WTC11 (cell line): ENCODE measurements around the gene KNG1. TPM values are rescaled to one million over a fixed set of nuclear protein-coding genes. Genes with fewer than 3 reads are reported as not detected.

ENCODE experiments used
- ATAC-seq: fragments of 200-7000 bp; cut with Tn5 transposase; 2 replicates; pipeline ENCODE4 v1.10.0; 2021; ENCODE audit warnings: mild to moderate bottlenecking, moderate library complexity
- CTCF ChIA-PET: fragments of 300-600 bp; sonication (Branson Sonifier 250); formaldehyde crosslinking; loops from one replicate; lab custom pipeline; 2021; ENCODE audit warnings: antibody characterized with exemption; lab: Charles Lee
- POLR2A ChIA-PET: fragments of 350-600 bp; sonication (Branson Sonifier 250); formaldehyde crosslinking; loops from one replicate; lab custom pipeline; 2021; ENCODE audit warnings: antibody characterized with exemption; lab: Charles Lee
- DNase-seq: peaks from one replicate; pipeline ENCODE4 v3.0.0; 2021; ENCODE audit warnings: low spot score
- H3K27ac Mint-ChIP-seq: 2 replicates; pipeline ENCODE4 v1.8.0; 2021; ENCODE audit warnings: mixed read lengths
- H3K27me3 Mint-ChIP-seq: 2 replicates; pipeline ENCODE4 v1.8.0; 2021; ENCODE audit warnings: low read depth, mild to moderate bottlenecking, moderate library complexity, mixed read lengths
- H3K36me3 Mint-ChIP-seq: 2 replicates; pipeline ENCODE4 v1.8.0; 2021; ENCODE audit warnings: mixed read lengths
- H3K4me1 Mint-ChIP-seq: 2 replicates; pipeline ENCODE4 v1.8.0; 2022; ENCODE audit warnings: mixed read lengths
- H3K4me3 Mint-ChIP-seq: 2 replicates; pipeline ENCODE4 v1.8.0; 2021; ENCODE audit warnings: mild to moderate bottlenecking, moderate library complexity, mixed read lengths
- H3K9me3 Mint-ChIP-seq: 2 replicates; pipeline ENCODE4 v1.8.0; 2021; ENCODE audit warnings: mixed read lengths
- ARID4B ChIP-seq: sonication (generic); formaldehyde crosslinking; IDR thresholded peaks from 2 replicates; pipeline ENCODE4 v1.8.0; 2023; ENCODE audit warnings: missing genetic modification reagents, mild to moderate bottlenecking, borderline replicate concordance
- ATF1 ChIP-seq: sonication (generic); formaldehyde crosslinking; IDR thresholded peaks from 2 replicates; pipeline ENCODE4 v1.8.1; 2023; ENCODE audit warnings: mild to moderate bottlenecking, moderate library complexity, missing genetic modification reagents
- CBFB ChIP-seq: sonication (generic); formaldehyde crosslinking; IDR thresholded peaks from 2 replicates; pipeline ENCODE4 v1.8.1; 2022; ENCODE audit warnings: mild to moderate bottlenecking, low read depth, missing genetic modification reagents
- EMX1 ChIP-seq: fragments of 250-450 bp; sonication (Bioruptor Pico); IDR thresholded peaks from 2 replicates; pipeline ENCODE4 v1.8.0; 2021; ENCODE audit warnings: mild to moderate bottlenecking
- ESRRA ChIP-seq: sonication (generic); formaldehyde crosslinking; IDR thresholded peaks from 2 replicates; pipeline ENCODE4 v1.8.1; 2022; ENCODE audit warnings: mild to moderate bottlenecking, missing genetic modification reagents, borderline replicate concordance
- ETV6 ChIP-seq: sonication (generic); formaldehyde crosslinking; IDR thresholded peaks from 2 replicates; pipeline ENCODE4 v1.8.1; 2022; ENCODE audit warnings: mild to moderate bottlenecking, missing genetic modification reagents
- GTF2I ChIP-seq: fragments of 250-450 bp; sonication (Bioruptor Pico); conservative IDR thresholded peaks from 2 replicates; pipeline ENCODE4 v1.4.0; 2021; ENCODE audit warnings: mild to moderate bottlenecking
- JUN ChIP-seq: sonication (generic); formaldehyde crosslinking; IDR thresholded peaks from 2 replicates; pipeline ENCODE4 v1.8.0; 2023; ENCODE audit warnings: mild to moderate bottlenecking, missing genetic modification reagents
- KAT7 ChIP-seq: sonication (generic); formaldehyde crosslinking; IDR thresholded peaks from 2 replicates; pipeline ENCODE4 v1.8.1; 2023; ENCODE audit warnings: missing genetic modification reagents, mild to moderate bottlenecking, borderline replicate concordance
- NFYB ChIP-seq: sonication (generic); formaldehyde crosslinking; conservative IDR thresholded peaks from 2 replicates; pipeline ENCODE4 v1.8.0; 2022; ENCODE audit warnings: low read depth, missing genetic modification reagents
- NR3C1 ChIP-seq: sonication (generic); formaldehyde crosslinking; conservative IDR thresholded peaks from 2 replicates; pipeline ENCODE4 v1.8.1; 2023; ENCODE audit warnings: low read depth, mild to moderate bottlenecking, missing genetic modification reagents
- RORB ChIP-seq: fragments of 250-450 bp; sonication (Bioruptor Pico); IDR thresholded peaks from 2 replicates; pipeline ENCODE4 v1.9.0; 2021; ENCODE audit warnings: mild to moderate bottlenecking
- TP53 ChIP-seq: sonication (generic); formaldehyde crosslinking; IDR thresholded peaks from 2 replicates; pipeline ENCODE4 v1.8.1; 2023; ENCODE audit warnings: mild to moderate bottlenecking, missing genetic modification reagents
- ZNF138 ChIP-seq: sonication (generic); formaldehyde crosslinking; conservative IDR thresholded peaks from 2 replicates; pipeline ENCODE4 v1.8.1; 2022; ENCODE audit warnings: mild to moderate bottlenecking, moderate library complexity, missing genetic modification reagents
- ZNF232 ChIP-seq: sonication (generic); formaldehyde crosslinking; IDR thresholded peaks from 2 replicates; pipeline ENCODE4 v1.8.0; 2022; ENCODE audit warnings: mild to moderate bottlenecking, missing genetic modification reagents
- ZNF317 ChIP-seq: sonication (generic); formaldehyde crosslinking; IDR thresholded peaks from 2 replicates; pipeline ENCODE4 v1.8.1; 2023; ENCODE audit warnings: low read depth, mild to moderate bottlenecking, moderate library complexity, missing genetic modification reagents, borderline replicate concordance
- ZNF423 ChIP-seq: fragments of 250-450 bp; sonication (Bioruptor Pico); IDR thresholded peaks from 2 replicates; pipeline ENCODE4 v2.1.2; 2022; ENCODE audit warnings: mild to moderate bottlenecking, moderate library complexity
- ZNF425 ChIP-seq: fragments of 250-450 bp; sonication (Bioruptor Pico); conservative IDR thresholded peaks from 2 replicates; pipeline ENCODE4 v1.9.0; 2021; ENCODE audit warnings: mild to moderate bottlenecking
- ZNF671 ChIP-seq: fragments of 250-450 bp; sonication (Bioruptor Pico); IDR thresholded peaks from 2 replicates; pipeline ENCODE4 v1.8.0; 2021; ENCODE audit warnings: mild to moderate bottlenecking
- total RNA-seq: library from RNA; stranded (reverse); gene quantifications from 3 replicates; pipeline ENCODE4 v1.2.3, GENCODE V29; 2021
- TF ChIP-seq, protein P1 (sequence below): fragments of 250-450 bp; sonication (Bioruptor Pico); IDR thresholded peaks from 2 replicates; pipeline ENCODE4 v1.9.0; 2021; ENCODE audit warnings: mild to moderate bottlenecking, borderline replicate concordance
- TF ChIP-seq, protein P2 (sequence below): sonication (generic); formaldehyde crosslinking; IDR thresholded peaks from 2 replicates; pipeline ENCODE4 v1.8.1; 2022; ENCODE audit warnings: low read depth, mild to moderate bottlenecking, moderate library complexity, missing genetic modification reagents, borderline replicate concordance
- TF ChIP-seq, protein P3 (sequence below): sonication (generic); formaldehyde crosslinking; IDR thresholded peaks from 2 replicates; pipeline ENCODE4 v1.8.1; 2023; ENCODE audit warnings: mild to moderate bottlenecking, missing genetic modification reagents

Gene KNG1
- total RNA-seq, 1 experiment from 2014 or later: 0.13 TPM

- H3K27me3 Mint-ChIP-seq: peaks cover 19% of the 10 kb centered on the region
- H3K36me3 Mint-ChIP-seq: peaks cover 9% of the 10 kb centered on the region
- ChIA-PET CTCF (interaction anchor here (1.0 kb wide), 2 partner anchors 162 to 165 kb away, joined by 3 read pairs; no protein-coding TSS in a partner anchor), POLR2A (no interaction called here)
- DNase-seq (no peak), ATAC-seq (no peak)
- H3K27ac Mint-ChIP-seq: no peak overlapping the region
- TF ChIP-seq ATF1 (CRISPR knock-in tag) (no peak), ZNF423 (CRISPR knock-in tag) (no peak), ESRRA (CRISPR knock-in tag) (no peak), TP53 (CRISPR knock-in tag) (no peak), EMX1 (CRISPR knock-in tag) (no peak), RORB (CRISPR knock-in tag) (no peak), ZNF425 (CRISPR knock-in tag) (no peak), ZNF671 (CRISPR knock-in tag) (no peak)
- TF ChIP-seq, protein P1, sequence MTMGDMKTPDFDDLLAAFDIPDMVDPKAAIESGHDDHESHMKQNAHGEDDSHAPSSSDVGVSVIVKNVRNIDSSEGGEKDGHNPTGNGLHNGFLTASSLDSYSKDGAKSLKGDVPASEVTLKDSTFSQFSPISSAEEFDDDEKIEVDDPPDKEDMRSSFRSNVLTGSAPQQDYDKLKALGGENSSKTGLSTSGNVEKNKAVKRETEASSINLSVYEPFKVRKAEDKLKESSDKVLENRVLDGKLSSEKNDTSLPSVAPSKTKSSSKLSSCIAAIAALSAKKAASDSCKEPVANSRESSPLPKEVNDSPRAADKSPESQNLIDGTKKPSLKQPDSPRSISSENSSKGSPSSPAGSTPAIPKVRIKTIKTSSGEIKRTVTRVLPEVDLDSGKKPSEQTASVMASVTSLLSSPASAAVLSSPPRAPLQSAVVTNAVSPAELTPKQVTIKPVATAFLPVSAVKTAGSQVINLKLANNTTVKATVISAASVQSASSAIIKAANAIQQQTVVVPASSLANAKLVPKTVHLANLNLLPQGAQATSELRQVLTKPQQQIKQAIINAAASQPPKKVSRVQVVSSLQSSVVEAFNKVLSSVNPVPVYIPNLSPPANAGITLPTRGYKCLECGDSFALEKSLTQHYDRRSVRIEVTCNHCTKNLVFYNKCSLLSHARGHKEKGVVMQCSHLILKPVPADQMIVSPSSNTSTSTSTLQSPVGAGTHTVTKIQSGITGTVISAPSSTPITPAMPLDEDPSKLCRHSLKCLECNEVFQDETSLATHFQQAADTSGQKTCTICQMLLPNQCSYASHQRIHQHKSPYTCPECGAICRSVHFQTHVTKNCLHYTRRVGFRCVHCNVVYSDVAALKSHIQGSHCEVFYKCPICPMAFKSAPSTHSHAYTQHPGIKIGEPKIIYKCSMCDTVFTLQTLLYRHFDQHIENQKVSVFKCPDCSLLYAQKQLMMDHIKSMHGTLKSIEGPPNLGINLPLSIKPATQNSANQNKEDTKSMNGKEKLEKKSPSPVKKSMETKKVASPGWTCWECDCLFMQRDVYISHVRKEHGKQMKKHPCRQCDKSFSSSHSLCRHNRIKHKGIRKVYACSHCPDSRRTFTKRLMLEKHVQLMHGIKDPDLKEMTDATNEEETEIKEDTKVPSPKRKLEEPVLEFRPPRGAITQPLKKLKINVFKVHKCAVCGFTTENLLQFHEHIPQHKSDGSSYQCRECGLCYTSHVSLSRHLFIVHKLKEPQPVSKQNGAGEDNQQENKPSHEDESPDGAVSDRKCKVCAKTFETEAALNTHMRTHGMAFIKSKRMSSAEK (CRISPR knock-in tag): no peak
- TF ChIP-seq, protein P2, sequence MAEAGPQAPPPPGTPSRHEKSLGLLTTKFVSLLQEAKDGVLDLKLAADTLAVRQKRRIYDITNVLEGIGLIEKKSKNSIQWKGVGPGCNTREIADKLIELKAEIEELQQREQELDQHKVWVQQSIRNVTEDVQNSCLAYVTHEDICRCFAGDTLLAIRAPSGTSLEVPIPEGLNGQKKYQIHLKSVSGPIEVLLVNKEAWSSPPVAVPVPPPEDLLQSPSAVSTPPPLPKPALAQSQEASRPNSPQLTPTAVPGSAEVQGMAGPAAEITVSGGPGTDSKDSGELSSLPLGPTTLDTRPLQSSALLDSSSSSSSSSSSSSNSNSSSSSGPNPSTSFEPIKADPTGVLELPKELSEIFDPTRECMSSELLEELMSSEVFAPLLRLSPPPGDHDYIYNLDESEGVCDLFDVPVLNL (CRISPR knock-in tag): no peak
- H3K4me3 Mint-ChIP-seq: no peak overlapping the region
- peaks cover 20% of the 10 kb centered on the region for H3K4me1 Mint-ChIP-seq
- no peaks in the 10 kb centered on the region for H3K9me3 Mint-ChIP-seq
Measured at GRCh38 chr3:186779204-186779603, 62.0 kb downstream of the KNG1 start.

DNA sequence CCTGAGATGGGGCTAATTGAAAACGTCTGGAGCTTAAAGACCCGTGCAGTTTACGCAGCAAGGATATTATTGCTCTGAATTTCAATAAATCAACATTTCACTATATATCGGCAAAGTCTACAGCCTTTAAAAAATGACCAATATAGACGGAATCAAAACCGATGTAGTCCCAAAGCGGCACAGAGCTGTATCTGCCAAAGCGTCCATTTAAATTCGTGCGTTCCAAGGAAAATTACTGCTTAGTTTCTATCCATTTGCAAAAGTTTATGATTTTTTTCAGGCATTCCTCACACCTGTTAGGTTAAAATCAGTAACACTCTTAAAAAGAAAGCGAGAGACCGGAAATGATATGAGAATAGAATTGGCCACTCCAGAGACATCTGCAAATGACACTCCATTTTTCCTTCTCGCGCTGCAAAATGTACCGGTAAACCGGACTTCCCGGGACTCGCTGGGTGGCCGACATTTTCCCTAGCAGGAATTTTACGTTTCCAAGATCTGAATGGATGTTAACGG, 65.4 kb downstream of the KNG1 start:
- ATAC-seq (no peak), DNase-seq (no peak)
- ChIA-PET CTCF (interaction anchor here (1.0 kb wide), 1 partner anchor 168 kb away, joined by 5 read pairs; no protein-coding TSS in a partner anchor), POLR2A (interaction anchor here (0.6 to 2.9 kb wide), 12 partner anchors 10 to 391 kb away, joined by 3 to 22 read pairs (median 3); partner anchors contain the start of genes DNAJB11 and RFC4)
- Mint-ChIP-seq H3K27me3 (peaks cover 9% of the 10 kb centered on the region; the same call in 1 of the 2 replicates), H3K4me1 (peaks cover 37% of the 10 kb centered on the region), H3K27ac (peak overlapping the region; percentile 87), H3K9me3 (no peaks in the 10 kb centered on the region), H3K4me3 (peak overlapping the region; percentile 100), H3K36me3 (peaks cover 43% of the 10 kb centered on the region)
- TF ChIP-seq JUN: no peak
- TF ChIP-seq, protein P3, sequence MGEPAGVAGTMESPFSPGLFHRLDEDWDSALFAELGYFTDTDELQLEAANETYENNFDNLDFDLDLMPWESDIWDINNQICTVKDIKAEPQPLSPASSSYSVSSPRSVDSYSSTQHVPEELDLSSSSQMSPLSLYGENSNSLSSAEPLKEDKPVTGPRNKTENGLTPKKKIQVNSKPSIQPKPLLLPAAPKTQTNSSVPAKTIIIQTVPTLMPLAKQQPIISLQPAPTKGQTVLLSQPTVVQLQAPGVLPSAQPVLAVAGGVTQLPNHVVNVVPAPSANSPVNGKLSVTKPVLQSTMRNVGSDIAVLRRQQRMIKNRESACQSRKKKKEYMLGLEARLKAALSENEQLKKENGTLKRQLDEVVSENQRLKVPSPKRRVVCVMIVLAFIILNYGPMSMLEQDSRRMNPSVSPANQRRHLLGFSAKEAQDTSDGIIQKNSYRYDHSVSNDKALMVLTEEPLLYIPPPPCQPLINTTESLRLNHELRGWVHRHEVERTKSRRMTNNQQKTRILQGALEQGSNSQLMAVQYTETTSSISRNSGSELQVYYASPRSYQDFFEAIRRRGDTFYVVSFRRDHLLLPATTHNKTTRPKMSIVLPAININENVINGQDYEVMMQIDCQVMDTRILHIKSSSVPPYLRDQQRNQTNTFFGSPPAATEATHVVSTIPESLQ (CRISPR knock-in tag): no peak
- TF ChIP-seq ATF1 (CRISPR knock-in tag): no peak
- no peak for TF ChIP-seq NR3C1 (CRISPR knock-in tag)
- no peak for TF ChIP-seq ZNF317 (CRISPR knock-in tag)
- TF ChIP-seq ARID4B: no peak
- no peak for TF ChIP-seq GTF2I (CRISPR knock-in tag)
- TF ChIP-seq ETV6 (CRISPR knock-in tag): no peak
- no peak for TF ChIP-seq ZNF232 (CRISPR knock-in tag)
- TF ChIP-seq NFYB (CRISPR knock-in tag): no peak
- no peak for TF ChIP-seq ZNF138 (CRISPR knock-in tag)
- no peak for TF ChIP-seq KAT7 (CRISPR knock-in tag)
- TF ChIP-seq CBFB (CRISPR knock-in tag): no peak
